ENCODE measurements around the gene NEFH.

NEFH gene

GRCh38 chr22:29509298-29509697 lies 29.3 kb downstream of the NEFH start:
- DNase-seq, result no peak

- DNase-seq, result no peak
Measured at GRCh38 chr22:29509815-29510214, 29.8 kb downstream of the NEFH start.

- no peak for DNase-seq
Measured at GRCh38 chr22:29510542-29510941, 30.5 kb downstream of the NEFH start.

GRCh38 chr22:29511126-29511862 lies 31.3 kb downstream of the NEFH start:
- no peak for DNase-seq

GRCh38 chr22:29512031-29512430 lies 32.0 kb downstream of the NEFH start:
- DNase-seq, result no peak

GRCh38 chr22:29517215-29517908 lies 37.3 kb downstream of the NEFH start:
- DNase-seq, result no peak

GRCh38 chr22:29518427-29518826 lies 38.4 kb downstream of the NEFH start:
- DNase-seq, result no peak

- no peak for DNase-seq
Measured at GRCh38 chr22:29519996-29520395, 40.0 kb downstream of the NEFH start.

- DNase-seq, result no peak
Measured at GRCh38 chr22:29520851-29521250, 40.8 kb downstream of the NEFH start.

GRCh38 chr22:29521526-29521925 lies 41.5 kb downstream of the NEFH start:
- no peak for DNase-seq

GRCh38 chr22:29523761-29524160 lies 43.7 kb downstream of the NEFH start:
- no peak for DNase-seq

- peak in 1 of 2 experiments; percentile 24 for DNase-seq
Measured at GRCh38 chr22:29524442-29525191, 44.6 kb downstream of the NEFH start.

- no peak for DNase-seq
Measured at GRCh38 chr22:29528144-29528543, 48.1 kb downstream of the NEFH start.

GRCh38 chr22:29530716-29531115 lies 50.7 kb downstream of the NEFH start:
- DNase-seq, result no peak

GRCh38 chr22:29531419-29531818 lies 51.4 kb downstream of the NEFH start:
- no peak for DNase-seq

GRCh38 chr22:29536411-29536810 lies 56.4 kb downstream of the NEFH start:
- no peak for DNase-seq

- DNase-seq, result no peak
Measured at GRCh38 chr22:29539105-29539504, 59.1 kb downstream of the NEFH start.
